GM11168 (cell line): ENCODE measurements around the gene FH.

Source experiments
- in situ Hi-C: fragments of 300-500 bp; cut with MboI; formaldehyde crosslinking; loops from one replicate; pipeline ENCODE4 v1.12.0; 2022; ENCODE audit warnings: low sequenced_read_pairs; ENCODE audit not compliant: unreplicated experiment

FH gene

GRCh38 chr1:241531195-241532161, 11.9 kb upstream of the FH start:
- in situ Hi-C loops = loop anchor here (5.0 to 25.0 kb wide), 3 partner anchors 96 to 456 kb away; partner anchors contain the start of genes EXO1 and MAP1LC3C

GRCh38 chr1:241527146-241527545, 7.6 kb upstream of the FH start:
- in situ Hi-C loops = loop anchor here (25.0 kb wide), 2 partner anchors 310 to 460 kb away; partner anchors contain the start of genes EXO1 and MAP1LC3C

GRCh38 chr1:241525026-241525425, 5.5 kb upstream of the FH start:
- in situ Hi-C loops = loop anchor here (25.0 kb wide), 2 partner anchors 312 to 462 kb away; partner anchors contain the start of genes EXO1 and MAP1LC3C

- in situ Hi-C loops = no loop called here
Measured at GRCh38 chr1:241521718-241522117, 2.2 kb upstream of the FH start.

- in situ Hi-C loops = no loop called here
Measured at GRCh38 chr1:241520080-241520465, 518 bp upstream of the FH start.

- in situ Hi-C loops = no loop called here
Measured at GRCh38 chr1:241518476-241519307, 863 bp downstream of the FH start.

GRCh38 chr1:241513378-241513777, 6.2 kb downstream of the FH start:
- in situ Hi-C loops = no loop called here

- in situ Hi-C loops = no loop called here
Measured at GRCh38 chr1:241507189-241507863, 12.2 kb downstream of the FH start.

GRCh38 chr1:241503444-241503843, 16.1 kb downstream of the FH start:
- in situ Hi-C loops = no loop called here

- in situ Hi-C loops = no loop called here
Measured at GRCh38 chr1:241499910-241500309, 19.6 kb downstream of the FH start.

GRCh38 chr1:241495741-241496140, 23.8 kb downstream of the FH start:
- in situ Hi-C loops = no loop called here

GRCh38 chr1:241488739-241489138, 30.8 kb downstream of the FH start:
- in situ Hi-C loops = no loop called here

- in situ Hi-C loops = no loop called here
Measured at GRCh38 chr1:241485554-241485992, 34.0 kb downstream of the FH start.

- in situ Hi-C loops = no loop called here
Measured at GRCh38 chr1:241485145-241485544, 34.4 kb downstream of the FH start.

GRCh38 chr1:241482761-241483250, 36.7 kb downstream of the FH start:
- in situ Hi-C loops = no loop called here

- in situ Hi-C loops = no loop called here
Measured at GRCh38 chr1:241479294-241479693, 40.3 kb downstream of the FH start.

GRCh38 chr1:241475671-241476070, 43.9 kb downstream of the FH start:
- in situ Hi-C loops = no loop called here

GRCh38 chr1:241473026-241473425, 46.5 kb downstream of the FH start:
- in situ Hi-C loops = no loop called here

GRCh38 chr1:241470908-241471590, 48.5 kb downstream of the FH start:
- in situ Hi-C loops = no loop called here
